ENCODE results near the gene MACF1. TPM values are rescaled to one million over a fixed set of nuclear protein-coding genes. Genes with fewer than 3 reads are reported as not detected.
"Not testable (repeated sequence)": the region's sequence is repeated elsewhere in the genome, so short reads cannot be mapped to it uniquely, and the experiment has no call there.

The MACF1 gene
- total RNA-seq, 4 donors from 2014 or later: 187 to 436 (median 261) TPM

DNA sequence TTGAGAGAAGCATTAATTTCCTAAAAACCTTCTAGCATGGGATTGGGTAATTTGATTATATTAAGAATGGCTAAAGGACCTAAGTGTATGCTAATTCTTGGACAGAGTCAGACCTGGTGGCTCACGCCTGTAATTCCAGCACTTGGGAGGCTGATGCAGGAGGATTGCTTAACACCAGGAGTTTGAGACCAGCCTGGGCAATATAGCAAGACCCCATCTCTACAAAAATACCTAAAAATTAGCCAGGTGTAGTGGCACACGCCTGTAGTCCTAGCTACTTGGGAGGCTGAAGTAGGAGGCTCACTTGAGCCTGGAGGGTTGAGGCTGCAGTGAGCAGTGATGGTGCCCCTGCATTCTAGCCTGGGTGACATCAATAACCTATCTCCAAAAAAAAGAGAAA, 241.1 kb downstream of the MACF1 start:
- no peaks in the 10 kb centered on the region for H3K9me3 ChIP-seq
- no peaks in the 10 kb centered on the region for H3K4me1 ChIP-seq
- no peak for DNase-seq
- H3K27me3 ChIP-seq: no peaks in the 10 kb centered on the region
- TF ChIP-seq POLR2A (IDR thresholded peaks at IDR 0.05): no peak
- TF ChIP-seq CTCF (IDR thresholded peaks at IDR 0.05): no peak
- H3K36me3 ChIP-seq: peaks cover 0 to 98% (median 8%) of the 10 kb centered on the region in 3 donors
- no peak overlapping the region for H3K27ac ChIP-seq
- H3K4me3 ChIP-seq: no peak overlapping the region

DNA sequence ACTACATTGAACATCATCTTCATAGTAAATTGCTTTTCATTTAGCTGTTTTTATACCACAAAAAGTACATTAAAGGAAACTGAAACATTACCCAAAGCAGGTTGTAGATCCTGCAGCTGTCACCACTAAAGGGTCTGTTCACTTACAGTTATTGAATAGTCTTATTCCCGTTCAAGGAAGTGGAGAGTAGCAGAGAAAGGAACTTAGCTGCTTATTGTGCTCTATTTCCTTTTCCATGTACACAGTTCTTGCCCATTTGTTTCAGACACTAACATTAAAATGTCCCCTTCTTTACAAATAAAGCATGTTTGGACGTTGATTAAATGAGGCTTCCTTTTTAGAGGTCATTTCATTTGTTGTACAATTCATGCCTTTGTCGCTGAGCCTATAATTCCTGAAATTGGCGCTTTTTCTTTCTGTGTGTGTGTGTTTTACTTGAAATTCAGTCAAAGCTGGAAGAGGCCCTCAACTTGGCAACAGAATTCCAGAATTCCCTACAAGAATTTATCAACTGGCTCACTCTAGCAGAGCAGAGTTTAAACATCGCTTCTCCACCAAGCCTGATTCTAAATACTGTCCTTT, 242.6 kb downstream of the MACF1 start:
- TF ChIP-seq CTCF (IDR thresholded peaks at IDR 0.05): no peak
- no peak for TF ChIP-seq POLR2A (IDR thresholded peaks at IDR 0.05)
- peaks cover 0 to 98% (median 8%) of the 10 kb centered on the region in 3 donors for H3K36me3 ChIP-seq
- H3K4me1 ChIP-seq: no peaks in the 10 kb centered on the region

DNA sequence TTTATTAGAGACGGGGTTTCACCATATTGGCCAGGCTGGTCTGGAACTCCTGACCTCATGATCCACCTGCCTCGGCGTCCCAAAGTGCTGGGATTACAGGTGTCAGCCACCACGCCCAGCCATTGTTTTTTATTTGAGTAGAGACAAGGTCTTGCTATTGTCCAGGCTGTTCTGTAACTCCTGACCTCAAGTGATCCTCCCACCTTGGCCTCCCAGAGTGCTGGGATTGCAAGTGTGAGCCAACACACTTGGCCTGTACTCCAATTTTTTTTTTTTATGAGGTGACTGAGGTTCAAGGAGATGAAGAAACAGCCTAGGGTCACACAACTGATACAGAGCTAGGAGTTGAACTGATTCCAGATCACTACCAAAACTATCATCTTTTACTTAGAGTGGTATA, 245.5 kb downstream of the MACF1 start:
- H3K4me1 ChIP-seq, H3K4me3 ChIP-seq, H3K9me3 ChIP-seq, DNase-seq, H3K27me3 ChIP-seq, H3K27ac ChIP-seq: not testable (repeated sequence)
- H3K36me3 ChIP-seq: peaks cover 0 to 98% (median 8%) of the 10 kb centered on the region in 3 donors

More for the DNA sequence above, 242.6 kb downstream of the MACF1 start:
- H3K9me3 ChIP-seq: no peaks in the 10 kb centered on the region
- DNase-seq: no peak
- H3K27me3 ChIP-seq: no peaks in the 10 kb centered on the region
- no peak overlapping the region for H3K4me3 ChIP-seq
- H3K27ac ChIP-seq: no peak overlapping the region

DNA sequence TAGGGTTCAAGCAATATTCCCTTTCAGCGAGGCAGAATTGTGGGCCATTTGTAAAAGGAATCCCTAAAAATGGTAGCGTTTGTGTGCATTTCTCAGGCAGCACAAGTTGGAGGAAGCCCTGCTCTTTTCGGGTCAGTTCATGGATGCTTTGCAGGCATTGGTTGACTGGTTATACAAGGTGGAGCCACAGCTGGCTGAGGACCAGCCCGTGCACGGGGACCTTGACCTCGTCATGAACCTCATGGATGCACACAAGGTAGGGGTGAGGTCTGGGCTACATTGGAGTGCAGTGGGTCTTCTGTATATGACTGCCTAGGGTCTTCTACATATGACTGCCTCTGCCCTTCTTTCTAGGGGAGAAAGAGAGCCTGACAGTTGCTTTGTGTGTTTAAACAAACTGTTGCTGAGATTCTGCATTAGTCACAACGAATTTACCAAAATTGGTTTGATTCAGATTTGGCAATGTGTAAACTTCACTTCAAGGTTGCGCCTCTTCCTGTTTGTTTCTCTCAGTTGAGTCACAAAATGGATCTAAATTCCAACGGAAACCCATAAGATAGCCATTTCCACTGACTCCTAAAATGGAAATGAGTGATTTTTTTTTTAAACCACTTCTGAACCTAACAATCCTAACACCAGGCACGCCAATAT, 246.6 kb downstream of the MACF1 start:
- no peak for TF ChIP-seq POLR2A (IDR thresholded peaks at IDR 0.05)
- no peak for TF ChIP-seq CTCF (IDR thresholded peaks at IDR 0.05)
- no peak for DNase-seq
- Histone ChIP-seq H3K4me3 (no peak overlapping the region), H3K9me3 (no peaks in the 10 kb centered on the region), H3K27me3 (no peaks in the 10 kb centered on the region), H3K4me1 (no peaks in the 10 kb centered on the region), H3K27ac (peak overlapping the region in 2 of 4 donors; percentile 13 to 47), H3K36me3 (peaks cover 0 to 98% (median 8%) of the 10 kb centered on the region in 3 donors)

DNA sequence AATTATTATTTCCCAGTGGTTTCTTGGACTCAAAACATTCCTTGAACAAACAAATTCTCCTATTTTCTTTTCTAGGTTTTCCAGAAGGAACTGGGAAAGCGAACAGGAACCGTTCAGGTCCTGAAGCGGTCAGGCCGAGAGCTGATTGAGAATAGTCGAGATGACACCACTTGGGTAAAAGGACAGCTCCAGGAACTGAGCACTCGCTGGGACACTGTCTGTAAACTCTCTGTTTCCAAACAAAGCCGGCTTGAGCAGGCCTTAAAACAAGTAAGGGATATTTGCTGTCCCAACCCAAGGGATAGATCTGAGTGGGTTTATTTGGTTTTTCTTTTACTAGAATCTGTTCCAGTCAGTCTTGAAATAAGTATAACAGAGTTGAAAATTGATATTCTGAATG, 247.6 kb downstream of the MACF1 start:
- no peak for DNase-seq
- no peak overlapping the region for H3K4me3 ChIP-seq
- no peaks in the 10 kb centered on the region for H3K27me3 ChIP-seq
- H3K27ac ChIP-seq: no peak overlapping the region
- peaks cover 0 to 100% (median 8%) of the 10 kb centered on the region in 3 donors for H3K36me3 ChIP-seq
- no peaks in the 10 kb centered on the region for H3K9me3 ChIP-seq
- H3K4me1 ChIP-seq: no peaks in the 10 kb centered on the region
- TF ChIP-seq POLR2A (IDR thresholded peaks at IDR 0.05) (no peak), CTCF (IDR thresholded peaks at IDR 0.05) (no peak)

DNA sequence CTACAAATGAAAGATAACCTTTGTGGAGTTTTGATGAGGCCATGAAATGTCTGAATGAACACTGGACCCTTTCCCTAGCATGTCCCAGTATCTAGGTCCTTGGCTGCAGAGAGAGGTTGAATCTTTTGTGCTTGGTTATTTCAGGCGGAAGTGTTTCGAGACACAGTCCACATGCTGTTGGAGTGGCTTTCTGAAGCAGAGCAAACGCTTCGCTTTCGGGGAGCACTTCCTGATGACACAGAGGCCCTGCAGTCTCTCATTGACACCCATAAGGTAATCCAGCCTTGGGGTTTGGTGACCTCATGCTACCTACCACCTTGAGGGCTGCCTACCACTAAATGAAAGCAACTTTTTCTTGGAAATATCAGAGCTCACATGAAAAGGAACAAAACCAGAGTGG, 248.0 kb downstream of the MACF1 start:
- no peak overlapping the region for H3K4me3 ChIP-seq
- H3K27me3 ChIP-seq: no peaks in the 10 kb centered on the region
- H3K9me3 ChIP-seq: no peaks in the 10 kb centered on the region
- H3K36me3 ChIP-seq: peaks cover 0 to 100% (median 8%) of the 10 kb centered on the region in 3 donors
- no peak for DNase-seq
- no peak for TF ChIP-seq CTCF (IDR thresholded peaks at IDR 0.05)
- TF ChIP-seq POLR2A (IDR thresholded peaks at IDR 0.05): no peak
- no peaks in the 10 kb centered on the region for H3K4me1 ChIP-seq
- H3K27ac ChIP-seq: no peak overlapping the region
